GM12873 (cell line): Measurements from ENCODE around the gene RAP1GAP.

Experiments
- CTCF ChIP-seq: IDR thresholded peaks from 2 replicates; pipeline ENCODE4 v1.5.1; 2012; ENCODE audit warnings: low read depth, mild to moderate bottlenecking, moderate library complexity, low read length, control low read depth; ENCODE audit not compliant: insufficient read depth; ENCODE audit errors: missing control alignments

The RAP1GAP gene

GRCh38 chr1:21599402-21599801 lies 69.8 kb downstream of the RAP1GAP start:
- TF ChIP-seq CTCF: no peak

GRCh38 chr1:21598904-21599303 lies 70.3 kb downstream of the RAP1GAP start:
- no peak for TF ChIP-seq CTCF

DNA sequence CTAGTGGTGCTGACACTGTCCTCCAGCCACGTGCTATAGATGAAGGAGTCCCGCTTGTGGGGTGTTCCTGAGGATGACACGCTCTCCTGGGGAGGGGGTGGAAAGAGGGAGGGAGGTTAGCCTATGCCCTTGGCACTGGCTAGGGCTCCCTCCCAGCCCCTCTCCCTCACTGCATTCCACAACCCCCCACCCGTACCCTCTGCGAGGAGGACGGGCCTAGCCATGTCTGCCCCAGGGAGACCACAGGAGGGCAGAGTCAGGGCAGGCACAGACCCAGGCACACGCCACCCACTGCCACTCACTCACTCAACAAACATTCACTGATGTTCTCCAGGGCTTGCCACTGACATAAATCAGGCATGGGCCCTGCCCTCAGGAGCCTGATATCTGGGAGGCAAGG lies 70.7 kb downstream of the RAP1GAP start:
- no peak for TF ChIP-seq CTCF

- TF ChIP-seq CTCF: no peak
Observed at GRCh38 chr1:21597753-21598152, 71.4 kb downstream of the RAP1GAP start.

DNA sequence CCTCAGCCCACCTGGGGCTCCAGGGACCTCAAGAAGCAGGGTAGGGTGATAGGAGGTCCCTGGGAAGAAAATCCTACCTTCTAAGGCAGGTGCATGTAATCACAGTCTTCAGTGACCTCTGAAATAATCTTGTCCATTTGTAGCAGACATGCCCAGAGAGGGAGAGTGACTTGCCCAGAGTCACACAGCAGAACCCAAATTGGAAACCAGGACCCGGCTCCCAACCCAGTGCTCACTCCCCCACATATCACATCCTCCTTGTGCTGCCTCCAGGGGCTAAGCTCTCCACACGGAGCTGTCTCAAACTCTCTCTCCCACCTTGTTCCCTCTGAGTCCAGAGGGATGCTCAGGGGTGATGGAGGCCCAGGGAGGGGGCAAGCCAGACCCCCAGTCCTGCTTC lies 72.5 kb downstream of the RAP1GAP start:
- no peak for TF ChIP-seq CTCF

DNA sequence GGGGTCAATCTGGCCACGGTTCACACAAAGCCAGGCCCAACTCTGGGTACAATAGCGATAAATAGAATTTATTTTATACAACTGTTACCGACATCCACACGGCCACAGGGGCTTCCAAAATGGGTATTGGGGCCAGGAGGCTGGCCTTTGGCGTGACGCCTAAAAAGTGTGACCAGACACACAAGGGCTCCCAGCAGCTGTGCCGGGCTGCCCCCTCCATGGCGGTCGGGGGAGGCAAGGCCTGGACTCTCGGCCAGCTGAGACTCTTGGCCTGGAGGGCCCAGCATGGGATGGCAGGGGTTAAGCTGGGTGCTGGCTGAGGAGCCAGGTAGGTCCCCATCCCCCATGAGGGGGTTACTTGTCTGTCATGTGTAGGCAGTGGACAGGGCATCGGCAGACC lies 73.0 kb downstream of the RAP1GAP start:
- no peak for TF ChIP-seq CTCF

DNA sequence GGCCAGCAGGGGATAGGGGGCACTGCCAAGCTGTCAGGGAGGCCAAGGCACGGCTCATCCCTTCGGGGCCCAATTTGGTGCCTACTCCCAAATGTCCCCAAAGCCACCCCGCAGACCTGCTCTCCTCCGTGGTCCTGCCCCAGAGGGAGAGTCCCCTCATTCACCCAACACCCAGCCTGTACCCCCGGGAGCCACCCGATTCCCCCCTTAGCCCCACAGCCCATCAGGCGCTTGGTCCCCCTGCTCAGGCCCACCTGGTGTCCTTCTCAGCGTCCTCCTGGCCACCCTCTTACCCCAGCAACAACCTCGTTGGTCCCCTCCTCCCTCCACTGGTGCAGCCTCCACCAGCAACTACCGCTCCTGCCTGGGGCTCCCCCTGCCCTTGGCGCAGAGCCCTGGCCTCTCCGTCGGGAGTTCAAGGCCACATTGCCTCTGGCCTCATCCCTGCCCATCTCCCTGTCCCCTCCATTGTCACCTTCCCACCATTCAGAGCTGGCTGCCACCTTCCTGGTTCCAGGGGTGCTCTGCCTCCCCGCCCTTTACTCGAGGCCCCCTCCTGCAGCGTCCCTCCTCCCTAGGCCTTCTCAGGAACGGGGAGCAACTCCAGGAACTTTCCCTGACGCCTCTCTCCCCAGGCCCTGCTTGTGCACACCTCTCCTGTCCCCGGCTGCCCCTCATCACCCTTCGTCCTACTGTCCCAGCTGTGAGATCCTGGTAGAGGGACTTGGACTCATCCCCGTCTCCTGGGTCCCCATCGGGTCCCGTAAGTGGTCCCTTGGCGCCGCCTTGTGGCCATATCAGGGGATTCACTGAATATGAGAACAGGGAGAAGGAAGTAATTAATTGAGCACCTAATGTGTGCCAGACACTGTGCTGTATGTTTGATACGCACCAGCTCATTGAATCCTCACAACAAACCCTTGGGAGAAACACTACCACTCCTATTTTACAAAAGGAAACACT lies 73.9 kb downstream of the RAP1GAP start:
- TF ChIP-seq CTCF: peak; percentile 75
